ENCODE data around the gene ZNF800.
"Not testable (repeated sequence)": the region's sequence is repeated elsewhere in the genome, so short reads cannot be mapped to it uniquely, and the experiment has no call there.

Gene ZNF800

GRCh38 chr7:127429281-127429680 lies 36.8 kb upstream of the ZNF800 start:
- not testable (repeated sequence) for ATAC-seq

GRCh38 chr7:127419196-127419595 lies 26.7 kb upstream of the ZNF800 start:
- TF ChIP-seq PATZ1 (CRISPR knock-in tag; IDR thresholded peaks at IDR 0.05; ENCODE audit: borderline replicate concordance) (no peak), TOX (CRISPR knock-in tag; IDR thresholded peaks at IDR 0.05; ENCODE audit: borderline replicate concordance) (no peak), BACH2 (CRISPR knock-in tag; IDR thresholded peaks at IDR 0.05; ENCODE audit: borderline replicate concordance) (no peak), GLIS3 (CRISPR knock-in tag; IDR thresholded peaks at IDR 0.05) (no peak), PPARA (CRISPR knock-in tag; IDR thresholded peaks at IDR 0.05; ENCODE audit: borderline replicate concordance) (no peak), CREB5 (CRISPR knock-in tag; IDR thresholded peaks at IDR 0.05; ENCODE audit: low read depth) (no peak)
- ATAC-seq: no peak

GRCh38 chr7:127418459-127418858 lies 26.0 kb upstream of the ZNF800 start:
- no peak for TF ChIP-seq RARB (CRISPR knock-in tag; IDR thresholded peaks at IDR 0.05)
- TF ChIP-seq ZNF565 (CRISPR knock-in tag; conservative IDR thresholded peaks at IDR 0.05; ENCODE audit: low read depth): no peak
- TF ChIP-seq TCF4 (CRISPR knock-in tag; IDR thresholded peaks at IDR 0.05; ENCODE audit: borderline replicate concordance): no peak
- no peak for TF ChIP-seq POU6F1 (CRISPR knock-in tag; IDR thresholded peaks at IDR 0.05; ENCODE audit: borderline replicate concordance, low read depth)
- no peak for TF ChIP-seq ISL1 (CRISPR knock-in tag; IDR thresholded peaks at IDR 0.05)
- TF ChIP-seq ZC3H10 (CRISPR knock-in tag; IDR thresholded peaks at IDR 0.05): no peak
- no peak for TF ChIP-seq OSR1 (CRISPR knock-in tag; IDR thresholded peaks at IDR 0.05)
- no peak for TF ChIP-seq PATZ1 (CRISPR knock-in tag; IDR thresholded peaks at IDR 0.05; ENCODE audit: borderline replicate concordance)
- no peak for TF ChIP-seq ZFP3 (CRISPR knock-in tag; IDR thresholded peaks at IDR 0.05)
- no peak for TF ChIP-seq GLIS3 (CRISPR knock-in tag; IDR thresholded peaks at IDR 0.05)
- no peak for ATAC-seq

- ATAC-seq: no peak
- TF ChIP-seq TOX (CRISPR knock-in tag; IDR thresholded peaks at IDR 0.05; ENCODE audit: borderline replicate concordance): no peak
- TF ChIP-seq PATZ1 (CRISPR knock-in tag; IDR thresholded peaks at IDR 0.05; ENCODE audit: borderline replicate concordance): no peak
- no peak for TF ChIP-seq SNAI2 (CRISPR knock-in tag; IDR thresholded peaks at IDR 0.05)
- TF ChIP-seq ISL1 (CRISPR knock-in tag; IDR thresholded peaks at IDR 0.05): no peak
- TF ChIP-seq ZFP3 (CRISPR knock-in tag; IDR thresholded peaks at IDR 0.05): no peak
- no peak for TF ChIP-seq ESRRG (CRISPR knock-in tag; IDR thresholded peaks at IDR 0.05)
- no peak for TF ChIP-seq ZC3H10 (CRISPR knock-in tag; IDR thresholded peaks at IDR 0.05)
- TF ChIP-seq TCF4 (CRISPR knock-in tag; IDR thresholded peaks at IDR 0.05; ENCODE audit: borderline replicate concordance): no peak
- no peak for TF ChIP-seq ZNF70 (CRISPR knock-in tag; IDR thresholded peaks at IDR 0.05)
- no peak for TF ChIP-seq ZNF8 (CRISPR knock-in tag; IDR thresholded peaks at IDR 0.05)
- no peak for TF ChIP-seq CSRNP3 (CRISPR knock-in tag; IDR thresholded peaks at IDR 0.05)
- no peak for TF ChIP-seq CREB5 (CRISPR knock-in tag; IDR thresholded peaks at IDR 0.05; ENCODE audit: low read depth)
- no peak for TF ChIP-seq POU6F1 (CRISPR knock-in tag; IDR thresholded peaks at IDR 0.05; ENCODE audit: borderline replicate concordance, low read depth)
- no peak for TF ChIP-seq ZFP30 (CRISPR knock-in tag; IDR thresholded peaks at IDR 0.05)
Measured at GRCh38 chr7:127417346-127417745, 24.8 kb upstream of the ZNF800 start.
